Tibial artery (tissue), 4 donors: ENCODE measurements around the gene N4BP3.

Experiments
- DNase-seq, 2 donors: peaks; one replicate each; pipeline ENCODE4 v3.0.0-alpha.2; 2019
- H3K27ac ChIP-seq, 2 donors: fragments of 200-600 bp; sonication (generic) in 1 of 2; 1 replicate in 1 of 2; 2 replicates in 1 of 2; pipeline ENCODE4 v1.5.1; 2018 to 2019; ENCODE audit warnings: mild to moderate bottlenecking in 1 of 2
- H3K27me3 ChIP-seq, 2 donors: fragments of 200-600 bp; sonication (generic) in 1 of 2; one replicate each; pipeline versions ENCODE4 v1.5.1 to v1.6.0; 2016 to 2019
- H3K36me3 ChIP-seq, 3 donors: fragments of 200-600 bp; sonication (generic) in 2 of 3; one replicate each; pipeline ENCODE4 v1.5.1; 2016 to 2019; ENCODE audit warnings: mild to moderate bottlenecking in 2 of 3
- H3K4me1 ChIP-seq, 4 donors: fragments of 200-600 bp; sonication (generic) in 2 of 4; 1 replicate in 3 of 4; 2 replicates in 1 of 4; pipeline ENCODE4 v1.5.1; 2016 to 2019
- H3K4me3 ChIP-seq, 2 donors: fragments of 200-600 bp; sonication (generic) in 1 of 2; 1 replicate in 1 of 2; 2 replicates in 1 of 2; pipeline ENCODE4 v1.5.1; 2018 to 2019; ENCODE audit warnings: mild to moderate bottlenecking in 2 of 2
- H3K9me3 ChIP-seq, 3 donors: fragments of 200-600 bp; sonication (generic) in 1 of 3; one replicate each; pipeline ENCODE4 v1.5.1; 2016 to 2019
- intact Hi-C: fragments of 100-400 bp; cut with DNase I; formaldehyde crosslinking; loops from one replicate; pipeline ENCODE4 v1.15.0; 2023; ENCODE audit warnings: low total_unique reads
- TF ChIP-seq, protein P1 (sequence below), 2 experiments: fragments of 200-600 bp in 1 of 2; fragments of 450-650 bp in 1 of 2; IDR thresholded peaks; one replicate each; pipeline ENCODE4 v1.5.1; 2017 to 2019; ENCODE audit warnings: antibody characterized with exemption in 2 of 2, mild to moderate bottlenecking in 1 of 2, moderate library complexity in 1 of 2

The N4BP3 gene

GRCh38 chr5:178115136-178115813 lies 1.9 kb downstream of the N4BP3 start:
- no peak overlapping the region for H3K27ac ChIP-seq
- no peaks in the 10 kb centered on the region for H3K36me3 ChIP-seq
- no peak for DNase-seq
- H3K27me3 ChIP-seq, result peaks cover 0 to 93% of the 10 kb centered on the region in 2 donors
- intact Hi-C loops, result no loop called here
- peaks cover 0 to 28% (median 13%) of the 10 kb centered on the region in 4 donors for H3K4me1 ChIP-seq
- H3K9me3 ChIP-seq, result no peaks in the 10 kb centered on the region
- TF ChIP-seq, protein P1, sequence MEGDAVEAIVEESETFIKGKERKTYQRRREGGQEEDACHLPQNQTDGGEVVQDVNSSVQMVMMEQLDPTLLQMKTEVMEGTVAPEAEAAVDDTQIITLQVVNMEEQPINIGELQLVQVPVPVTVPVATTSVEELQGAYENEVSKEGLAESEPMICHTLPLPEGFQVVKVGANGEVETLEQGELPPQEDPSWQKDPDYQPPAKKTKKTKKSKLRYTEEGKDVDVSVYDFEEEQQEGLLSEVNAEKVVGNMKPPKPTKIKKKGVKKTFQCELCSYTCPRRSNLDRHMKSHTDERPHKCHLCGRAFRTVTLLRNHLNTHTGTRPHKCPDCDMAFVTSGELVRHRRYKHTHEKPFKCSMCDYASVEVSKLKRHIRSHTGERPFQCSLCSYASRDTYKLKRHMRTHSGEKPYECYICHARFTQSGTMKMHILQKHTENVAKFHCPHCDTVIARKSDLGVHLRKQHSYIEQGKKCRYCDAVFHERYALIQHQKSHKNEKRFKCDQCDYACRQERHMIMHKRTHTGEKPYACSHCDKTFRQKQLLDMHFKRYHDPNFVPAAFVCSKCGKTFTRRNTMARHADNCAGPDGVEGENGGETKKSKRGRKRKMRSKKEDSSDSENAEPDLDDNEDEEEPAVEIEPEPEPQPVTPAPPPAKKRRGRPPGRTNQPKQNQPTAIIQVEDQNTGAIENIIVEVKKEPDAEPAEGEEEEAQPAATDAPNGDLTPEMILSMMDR (IDR thresholded peaks at IDR 0.05), result no peak
- H3K4me3 ChIP-seq, result no peak overlapping the region

DNA sequence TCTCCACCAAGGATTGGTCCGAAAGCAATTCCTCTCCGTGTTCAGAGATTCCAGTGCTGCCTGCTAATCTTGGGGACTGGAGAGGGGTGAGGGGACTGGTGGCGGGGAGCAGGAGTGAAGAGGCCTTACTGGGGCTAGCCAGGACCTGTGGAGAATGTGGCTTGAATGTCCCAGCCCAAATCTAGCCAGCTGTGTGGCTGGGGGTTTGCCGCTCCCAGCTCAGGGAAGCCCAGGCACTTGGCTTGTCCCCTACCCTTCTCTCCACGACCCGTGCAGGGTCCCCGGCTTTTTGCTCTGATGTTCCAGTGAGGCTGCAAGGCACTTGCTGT lies 2.4 kb downstream of the N4BP3 start:
- intact Hi-C loops, result no loop called here
- Histone ChIP-seq H3K27me3 (peaks cover 0 to 94% of the 10 kb centered on the region in 2 donors), H3K36me3 (no peaks in the 10 kb centered on the region), H3K4me3 (no peak overlapping the region), H3K9me3 (no peaks in the 10 kb centered on the region), H3K4me1 (peaks cover 0 to 28% (median 13%) of the 10 kb centered on the region in 4 donors), H3K27ac (no peak overlapping the region)
- DNase-seq, result no peak
- TF ChIP-seq, protein P1 (IDR thresholded peaks at IDR 0.05), result no peak

- Histone ChIP-seq H3K36me3 (peaks cover 0 to under 1% (median 0%) of the 10 kb centered on the region in 3 donors), H3K27me3 (peaks cover 0 to 94% of the 10 kb centered on the region in 2 donors), H3K9me3 (no peaks in the 10 kb centered on the region), H3K4me1 (peaks cover 0 to 32% (median 15%) of the 10 kb centered on the region in 4 donors), H3K27ac (no peak overlapping the region), H3K4me3 (no peak overlapping the region)
- TF ChIP-seq, protein P1 (IDR thresholded peaks at IDR 0.05), result no peak
- intact Hi-C loops, result no loop called here
- DNase-seq, result no peak
Observed at GRCh38 chr5:178116143-178116885, 3.0 kb downstream of the N4BP3 start.

DNA sequence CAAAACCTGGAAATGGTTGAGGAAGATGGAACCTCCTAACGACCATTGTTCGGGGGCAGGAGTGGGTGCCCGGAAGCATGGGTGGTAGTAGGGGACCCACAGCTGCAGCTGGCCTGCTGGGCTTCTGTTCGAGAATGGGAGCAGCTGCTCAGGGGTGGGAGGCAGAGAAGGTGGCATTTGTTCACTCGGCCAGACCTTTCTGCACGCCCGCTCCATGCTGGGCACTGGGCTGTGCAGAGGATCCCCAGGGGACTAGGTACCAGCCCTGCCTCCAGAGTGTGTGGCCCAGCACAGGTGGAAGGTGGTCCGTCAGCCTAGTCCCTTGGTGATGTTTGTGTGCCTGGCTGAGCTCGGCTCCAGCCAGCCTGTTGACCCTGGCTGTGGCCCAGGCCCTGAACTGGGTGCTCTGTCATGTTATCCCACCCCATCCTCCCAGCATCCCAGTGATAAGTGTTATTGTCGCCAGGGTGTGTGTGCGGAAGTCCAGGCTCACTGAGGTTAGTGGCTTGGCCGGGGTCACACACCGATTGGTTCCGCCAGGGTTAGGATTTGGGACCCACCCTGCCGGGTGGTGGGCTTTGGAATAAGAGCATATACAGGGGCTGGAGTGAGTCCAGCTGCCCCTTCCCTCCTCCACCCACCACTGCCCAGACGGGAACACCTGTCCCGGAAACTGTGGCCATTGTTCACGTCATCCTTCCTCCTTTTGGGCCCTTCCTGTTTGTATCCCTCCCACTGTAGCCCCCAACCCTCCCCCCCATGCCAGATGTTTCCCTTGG lies 4.8 kb downstream of the N4BP3 start:
- H3K36me3 ChIP-seq, result peaks cover 0 to 7% (median 0%) of the 10 kb centered on the region in 3 donors
- no peak for DNase-seq
- no peaks in the 10 kb centered on the region for H3K9me3 ChIP-seq
- intact Hi-C loops, result no loop called here
- H3K27ac ChIP-seq, result no peak overlapping the region
- H3K4me3 ChIP-seq, result no peak overlapping the region
- peaks cover 0 to 97% of the 10 kb centered on the region in 2 donors for H3K27me3 ChIP-seq
- TF ChIP-seq, protein P1 (IDR thresholded peaks at IDR 0.05), result no peak
- peaks cover 0 to 40% (median 16%) of the 10 kb centered on the region in 4 donors for H3K4me1 ChIP-seq

- Histone ChIP-seq H3K27ac (no peak overlapping the region), H3K4me3 (no peak overlapping the region), H3K9me3 (no peaks in the 10 kb centered on the region), H3K27me3 (peaks cover 0 to 85% of the 10 kb centered on the region in 2 donors), H3K4me1 (peaks cover 0 to 25% (median 4%) of the 10 kb centered on the region in 4 donors), H3K36me3 (peaks cover 0 to 7% (median 0%) of the 10 kb centered on the region in 3 donors)
- TF ChIP-seq, protein P1 (IDR thresholded peaks at IDR 0.05), result no peak
- intact Hi-C loops, result no loop called here
- no peak for DNase-seq
Observed at GRCh38 chr5:178119915-178120606, 6.7 kb downstream of the N4BP3 start.
